Caco-2 (cell line): Measurements from ENCODE around the gene CPEB4. TPM values are rescaled to one million over a fixed set of nuclear protein-coding genes. Genes with fewer than 3 reads are reported as not detected.

Experiments used
- BruUV-seq: library from RNA; stranded (reverse); fragments of 400-500 nt; replicated peaks from 2 replicates; lab custom pipeline; 2021; lab: Mats Ljungman, UMichigan
- CTCF ChIA-PET: fragments of 300-600 bp; sonication (Branson Sonifier 250); formaldehyde crosslinking; loops from one replicate; lab custom pipeline; 2022; ENCODE audit warnings: antibody characterized with exemption; lab: Charles Lee
- POLR2A ChIA-PET: fragments of 300-600 bp; sonication (Branson Sonifier 250); formaldehyde crosslinking; loops from one replicate; lab custom pipeline; 2022; ENCODE audit warnings: antibody characterized with exemption; lab: Charles Lee
- DNase-seq, 2 experiments: peaks; one replicate each; pipeline versions ENCODE4 v3.0.0 to v3.0.0-alpha.2; 2020 to 2022
- H3K27me3 ChIP-seq: replicated peaks from 2 replicates; pipeline ENCODE4 v1.6.0; 2011; ENCODE audit warnings: low read length; ENCODE audit not compliant: control insufficient read depth, insufficient read depth
- H3K36me3 ChIP-seq: 2 replicates; pipeline ENCODE4 v1.5.1; 2011; ENCODE audit warnings: low read length; ENCODE audit not compliant: control insufficient read depth, insufficient read depth
- H3K4me1 ChIP-seq: fragments of 250-450 bp; sonication (Bioruptor Pico); 2 replicates; pipeline ENCODE4 v1.5.1; 2020; ENCODE audit warnings: mild to moderate bottlenecking
- H3K4me3 ChIP-seq: 2 replicates; pipeline ENCODE4 v1.5.1; 2011; ENCODE audit warnings: low read depth, mild to moderate bottlenecking, control low read depth, low read length
- H3K9me3 ChIP-seq: fragments of 250-450 bp; sonication (Bioruptor Pico); 2 replicates; pipeline ENCODE4 v1.5.1; 2020; ENCODE audit warnings: mild to moderate bottlenecking, moderate library complexity
- H3K27ac Mint-ChIP-seq: one replicate; pipeline ENCODE4 v1.8.0; 2022; ENCODE audit warnings: mixed read lengths; ENCODE audit not compliant: unreplicated experiment
- H3K27me3 Mint-ChIP-seq: one replicate; pipeline ENCODE4 v1.8.0; 2022; ENCODE audit warnings: mixed read lengths; ENCODE audit not compliant: insufficient read depth, unreplicated experiment
- H3K36me3 Mint-ChIP-seq: one replicate; pipeline ENCODE4 v1.8.0; 2022; ENCODE audit warnings: mild to moderate bottlenecking, mixed read lengths; ENCODE audit not compliant: insufficient read depth, unreplicated experiment
- H3K4me1 Mint-ChIP-seq: one replicate; pipeline ENCODE4 v1.8.0; 2022; ENCODE audit warnings: low read depth, mixed read lengths; ENCODE audit not compliant: unreplicated experiment
- H3K4me3 Mint-ChIP-seq: one replicate; pipeline ENCODE4 v1.8.0; 2022; ENCODE audit warnings: mild to moderate bottlenecking, moderate library complexity, mixed read lengths; ENCODE audit not compliant: unreplicated experiment
- H3K9me3 Mint-ChIP-seq: one replicate; pipeline ENCODE4 v1.8.0; 2022; ENCODE audit warnings: mixed read lengths; ENCODE audit not compliant: unreplicated experiment
- intact Hi-C: fragments of 100-400 bp; cut with micrococcal nuclease; formaldehyde crosslinking; loops from one replicate; pipeline ENCODE4 v1.10.0; 2022; ENCODE audit not compliant: unreplicated experiment
- total RNA-seq: library from RNA; stranded (reverse); gene quantifications from 2 replicates; pipeline ENCODE4 v1.2.3, GENCODE V29; 2022
- TF ChIP-seq, protein P1 (sequence below), 2 experiments: fragments of 200-600 bp in 1 of 2; IDR thresholded peaks; 1 replicate in 1 of 2; 2 replicates in 1 of 2; pipeline versions ENCODE4 v1.5.1 to v1.8.0; 2011 to 2022; ENCODE audit warnings: antibody characterized with exemption in 1 of 2, control low read depth in 1 of 2, inconsistent platforms in 1 of 2, low read depth in 1 of 2, low read length in 1 of 2, mild to moderate bottlenecking in 1 of 2, moderate library complexity in 1 of 2; ENCODE audit not compliant: insufficient read depth in 1 of 2, severe bottlenecking in 1 of 2, unreplicated experiment in 1 of 2

The CPEB4 gene
- total RNA-seq, 1 experiment from 2014 or later, result 25.1 TPM

DNA sequence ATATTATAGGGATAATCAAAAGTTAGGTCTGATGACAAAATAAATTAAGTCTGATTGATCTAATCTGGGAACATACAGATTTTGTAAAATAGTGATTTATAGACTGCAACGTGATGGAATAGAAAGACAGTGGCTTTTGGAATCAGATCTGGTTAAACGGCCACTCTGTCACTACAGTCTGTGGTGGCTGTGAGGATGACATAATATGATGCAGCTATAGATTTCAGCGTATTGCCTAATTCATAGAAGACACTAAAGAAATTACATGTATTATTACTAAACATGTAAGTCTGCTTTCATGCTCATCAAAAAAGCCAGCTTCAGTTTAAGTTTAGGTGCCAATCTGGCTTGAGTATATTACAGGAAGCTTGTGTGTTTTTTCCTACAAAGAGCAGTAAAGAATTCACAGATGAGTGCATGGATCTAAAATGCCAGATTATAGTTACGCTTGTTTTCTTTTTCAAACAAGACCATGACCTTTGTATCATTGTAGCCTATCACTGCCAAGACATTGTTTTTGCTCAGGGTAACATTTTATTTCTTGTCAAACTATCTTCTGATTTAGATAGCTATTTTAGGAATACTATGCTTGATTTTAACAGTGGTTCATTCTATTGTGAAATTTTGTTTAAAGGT lies 25.7 kb downstream of the CPEB4 start:
- H3K9me3 Mint-ChIP-seq, result no peaks in the 10 kb centered on the region
- CTCF ChIA-PET, result no interaction called here
- POLR2A ChIA-PET, result interaction anchor here (0.6 kb wide), 1 partner anchor 1081 kb away, joined by 3 read pairs; no protein-coding TSS in a partner anchor

DNA sequence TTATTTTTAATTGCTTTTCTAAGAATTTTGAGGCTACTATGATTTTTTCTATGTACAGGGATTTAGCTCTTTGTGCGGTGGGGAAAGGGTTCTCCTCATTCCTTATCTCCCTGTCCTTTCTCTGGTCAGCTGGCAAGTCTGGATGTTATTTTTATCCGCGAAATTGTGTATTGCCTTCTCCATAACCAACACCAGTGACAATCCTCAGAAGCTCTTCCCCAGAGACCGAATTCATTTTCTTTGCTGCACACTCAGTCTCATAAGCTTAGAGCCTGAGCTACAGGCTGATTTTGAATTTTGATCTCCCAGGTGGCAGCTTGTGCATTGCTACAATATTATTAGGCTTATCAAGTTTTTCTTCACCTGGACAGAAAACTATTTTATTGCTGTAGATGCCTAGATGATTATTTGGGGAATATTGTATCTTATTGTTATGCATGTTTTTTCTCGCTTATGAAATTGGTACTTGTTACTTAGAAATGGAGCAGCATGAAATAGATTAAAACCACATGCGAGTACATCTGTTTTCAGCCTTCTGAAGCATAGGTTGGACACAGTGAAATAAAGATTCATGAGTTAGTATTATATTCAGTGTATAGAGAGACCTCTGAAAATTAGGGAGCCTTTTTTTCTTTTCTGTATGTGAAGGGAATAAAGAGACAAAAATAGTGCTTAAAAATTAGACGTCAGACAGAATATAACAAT lies 27.3 kb downstream of the CPEB4 start:
- no peaks in the 10 kb centered on the region for H3K9me3 Mint-ChIP-seq
- Histone ChIP-seq H3K27me3 (no peaks in the 10 kb centered on the region), H3K36me3 (no peaks in the 10 kb centered on the region), H3K4me3 (no peak overlapping the region), H3K4me1 (peaks cover 10% of the 10 kb centered on the region), H3K9me3 (no peaks in the 10 kb centered on the region)
- ChIA-PET CTCF (no interaction called here), POLR2A (no interaction called here)
- intact Hi-C loops, result no loop called here
- no peak overlapping the region for H3K4me3 Mint-ChIP-seq
- DNase-seq, result no peak
- BruUV-seq, result no TSS peak
- no peaks in the 10 kb centered on the region for H3K27me3 Mint-ChIP-seq
- H3K27ac Mint-ChIP-seq, result no peak overlapping the region
- TF ChIP-seq, protein P1, sequence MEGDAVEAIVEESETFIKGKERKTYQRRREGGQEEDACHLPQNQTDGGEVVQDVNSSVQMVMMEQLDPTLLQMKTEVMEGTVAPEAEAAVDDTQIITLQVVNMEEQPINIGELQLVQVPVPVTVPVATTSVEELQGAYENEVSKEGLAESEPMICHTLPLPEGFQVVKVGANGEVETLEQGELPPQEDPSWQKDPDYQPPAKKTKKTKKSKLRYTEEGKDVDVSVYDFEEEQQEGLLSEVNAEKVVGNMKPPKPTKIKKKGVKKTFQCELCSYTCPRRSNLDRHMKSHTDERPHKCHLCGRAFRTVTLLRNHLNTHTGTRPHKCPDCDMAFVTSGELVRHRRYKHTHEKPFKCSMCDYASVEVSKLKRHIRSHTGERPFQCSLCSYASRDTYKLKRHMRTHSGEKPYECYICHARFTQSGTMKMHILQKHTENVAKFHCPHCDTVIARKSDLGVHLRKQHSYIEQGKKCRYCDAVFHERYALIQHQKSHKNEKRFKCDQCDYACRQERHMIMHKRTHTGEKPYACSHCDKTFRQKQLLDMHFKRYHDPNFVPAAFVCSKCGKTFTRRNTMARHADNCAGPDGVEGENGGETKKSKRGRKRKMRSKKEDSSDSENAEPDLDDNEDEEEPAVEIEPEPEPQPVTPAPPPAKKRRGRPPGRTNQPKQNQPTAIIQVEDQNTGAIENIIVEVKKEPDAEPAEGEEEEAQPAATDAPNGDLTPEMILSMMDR (IDR thresholded peaks at IDR 0.05; ENCODE audit: insufficient read depth in 1 of 2, low read depth in 1 of 2, low read length in 1 of 2, severe bottlenecking in 1 of 2, unreplicated experiment in 1 of 2), result no peak
- H3K4me1 Mint-ChIP-seq, result no peaks in the 10 kb centered on the region
- H3K36me3 Mint-ChIP-seq, result peaks cover 8% of the 10 kb centered on the region

More for the DNA sequence above, 25.7 kb downstream of the CPEB4 start:
- intact Hi-C loops, result no loop called here
- no peaks in the 10 kb centered on the region for H3K27me3 Mint-ChIP-seq
- Histone ChIP-seq H3K4me3 (no peak overlapping the region), H3K9me3 (no peaks in the 10 kb centered on the region), H3K36me3 (no peaks in the 10 kb centered on the region), H3K27me3 (no peaks in the 10 kb centered on the region), H3K4me1 (peaks cover 4% of the 10 kb centered on the region)
- no peak overlapping the region for H3K4me3 Mint-ChIP-seq
- TF ChIP-seq, protein P1 (IDR thresholded peaks at IDR 0.05; ENCODE audit: insufficient read depth in 1 of 2, low read depth in 1 of 2, low read length in 1 of 2, severe bottlenecking in 1 of 2, unreplicated experiment in 1 of 2), result no peak
- no peak for DNase-seq
- peaks cover 8% of the 10 kb centered on the region for H3K36me3 Mint-ChIP-seq
- BruUV-seq, result no TSS peak
- H3K27ac Mint-ChIP-seq, result no peak overlapping the region
- no peaks in the 10 kb centered on the region for H3K4me1 Mint-ChIP-seq

DNA sequence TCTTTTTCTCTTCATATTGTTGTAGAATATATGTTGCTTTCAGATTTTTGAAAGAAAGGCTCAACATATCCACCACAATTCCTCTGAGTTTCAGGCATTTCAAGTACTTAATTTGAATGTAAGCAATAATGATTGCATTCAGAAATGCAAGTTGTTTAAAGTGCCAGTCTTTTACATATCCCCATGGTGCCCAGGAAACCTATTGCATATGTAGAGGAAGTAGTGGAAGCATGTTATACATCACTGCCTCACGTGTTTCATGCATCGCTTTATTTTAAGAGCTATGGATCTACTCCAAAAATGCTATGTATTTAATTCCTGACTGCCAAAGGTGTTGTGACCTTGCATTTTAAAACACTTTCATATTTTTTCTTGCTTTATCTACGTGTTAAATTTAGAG lies 28.1 kb downstream of the CPEB4 start:
- Histone ChIP-seq H3K9me3 (no peaks in the 10 kb centered on the region), H3K4me3 (no peak overlapping the region), H3K4me1 (peaks cover 10% of the 10 kb centered on the region), H3K27me3 (no peaks in the 10 kb centered on the region), H3K36me3 (no peaks in the 10 kb centered on the region)
- BruUV-seq, result no TSS peak
- no peak for DNase-seq
- POLR2A ChIA-PET, result no interaction called here
- Mint-ChIP-seq H3K4me1 (no peaks in the 10 kb centered on the region), H3K9me3 (no peaks in the 10 kb centered on the region), H3K36me3 (peaks cover 8% of the 10 kb centered on the region), H3K4me3 (no peak overlapping the region), H3K27me3 (no peaks in the 10 kb centered on the region), H3K27ac (no peak overlapping the region)
- TF ChIP-seq, protein P1 (IDR thresholded peaks at IDR 0.05; ENCODE audit: insufficient read depth in 1 of 2, low read depth in 1 of 2, low read length in 1 of 2, severe bottlenecking in 1 of 2, unreplicated experiment in 1 of 2), result no peak
- intact Hi-C loops, result no loop called here
- CTCF ChIA-PET, result no interaction called here
